ENCODE measurements around the gene SPATA17.
"Not testable (repeated sequence)": the region's sequence is repeated elsewhere in the genome, so short reads cannot be mapped to it uniquely, and the experiment has no call there.

Gene SPATA17

GRCh38 chr1:217674028-217674729, 43.0 kb downstream of the SPATA17 start:
- DNase-seq (ENCODE audit: low read depth), result no peak

- DNase-seq (ENCODE audit: low read depth), result no peak
Observed at GRCh38 chr1:217681806-217682205, 50.7 kb downstream of the SPATA17 start.

GRCh38 chr1:217687511-217687910, 56.4 kb downstream of the SPATA17 start:
- no peak for DNase-seq (ENCODE audit: low read depth)

GRCh38 chr1:217696140-217696539, 65.0 kb downstream of the SPATA17 start:
- not testable (repeated sequence) for DNase-seq (ENCODE audit: low read depth)

- DNase-seq (ENCODE audit: low read depth), result no peak
Observed at GRCh38 chr1:217703326-217703725, 72.2 kb downstream of the SPATA17 start.

- DNase-seq (ENCODE audit: low read depth), result no peak
Observed at GRCh38 chr1:217712925-217713597, 81.9 kb downstream of the SPATA17 start.

DNA sequence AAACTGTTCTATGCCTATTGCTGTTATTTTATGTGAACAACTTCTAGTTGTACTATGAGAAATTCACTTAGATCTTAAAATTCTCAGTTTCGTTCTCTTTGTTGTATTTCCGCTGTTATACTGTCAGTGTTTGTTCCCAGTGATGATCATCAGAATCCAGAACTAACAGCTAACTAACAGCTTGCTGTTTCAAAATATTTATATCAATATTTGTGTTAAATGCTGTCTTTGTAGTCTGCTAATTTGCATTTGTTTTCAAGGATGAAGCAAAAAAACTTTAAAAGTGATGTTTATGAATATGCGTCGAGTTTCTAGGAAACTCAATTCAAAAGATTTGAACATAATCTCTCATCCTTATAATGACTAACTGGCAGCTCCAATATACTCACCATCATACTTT, 84.5 kb downstream of the SPATA17 start:
- DNase-seq (ENCODE audit: low read depth), result no peak

DNA sequence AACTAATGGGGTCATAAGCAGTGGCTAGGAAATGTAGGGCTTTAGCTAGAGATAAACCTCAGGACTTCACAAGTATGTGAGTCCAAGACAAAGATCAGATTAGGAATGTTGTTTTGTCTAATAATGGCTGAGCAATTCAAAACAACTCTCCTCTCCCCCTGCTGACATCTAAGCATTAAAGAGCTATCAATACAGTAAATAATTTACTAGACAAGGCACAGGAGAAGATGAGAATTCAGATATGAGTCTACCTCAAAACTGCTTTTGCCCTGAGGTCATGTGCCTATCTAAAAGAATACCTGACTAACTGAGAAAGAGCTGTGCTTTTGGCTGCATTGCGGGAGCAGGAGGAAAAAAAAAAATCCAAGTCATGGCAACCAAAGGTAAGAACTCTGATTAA, 86.8 kb downstream of the SPATA17 start:
- DNase-seq (ENCODE audit: low read depth), result no peak

GRCh38 chr1:217718873-217719272, 87.7 kb downstream of the SPATA17 start:
- no peak for DNase-seq (ENCODE audit: low read depth)

- no peak for DNase-seq (ENCODE audit: low read depth)
Observed at GRCh38 chr1:217721692-217722091, 90.5 kb downstream of the SPATA17 start.

DNA sequence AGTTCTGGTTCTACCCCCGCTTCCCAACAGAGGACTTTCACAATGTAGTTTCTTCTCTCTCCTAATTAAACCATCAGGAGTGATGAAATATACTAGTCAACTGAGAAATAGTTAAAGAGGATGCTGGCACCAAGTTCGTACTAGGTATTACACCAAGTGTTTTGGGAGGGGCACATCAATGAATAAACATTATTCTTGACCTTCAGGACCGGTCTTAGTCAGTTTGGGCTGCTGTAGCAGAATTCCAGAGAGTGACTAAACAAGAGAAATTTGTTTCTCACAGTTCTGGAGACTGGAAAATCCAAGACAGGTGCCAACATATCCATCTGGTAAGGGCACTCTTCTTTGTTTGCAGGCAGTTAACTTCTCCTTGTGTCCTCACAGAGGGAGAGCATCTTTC, 103.8 kb downstream of the SPATA17 start:
- DNase-seq (ENCODE audit: low read depth), result no peak

- DNase-seq (ENCODE audit: low read depth), result no peak
Observed at GRCh38 chr1:217747156-217747769, 116.1 kb downstream of the SPATA17 start.

GRCh38 chr1:217769768-217770167, 138.6 kb downstream of the SPATA17 start:
- DNase-seq (ENCODE audit: low read depth), result no peak

- no peak for DNase-seq (ENCODE audit: low read depth)
Observed at GRCh38 chr1:217770918-217771317, 139.8 kb downstream of the SPATA17 start.

GRCh38 chr1:217776693-217777092, 145.5 kb downstream of the SPATA17 start:
- no peak for DNase-seq (ENCODE audit: low read depth)

DNA sequence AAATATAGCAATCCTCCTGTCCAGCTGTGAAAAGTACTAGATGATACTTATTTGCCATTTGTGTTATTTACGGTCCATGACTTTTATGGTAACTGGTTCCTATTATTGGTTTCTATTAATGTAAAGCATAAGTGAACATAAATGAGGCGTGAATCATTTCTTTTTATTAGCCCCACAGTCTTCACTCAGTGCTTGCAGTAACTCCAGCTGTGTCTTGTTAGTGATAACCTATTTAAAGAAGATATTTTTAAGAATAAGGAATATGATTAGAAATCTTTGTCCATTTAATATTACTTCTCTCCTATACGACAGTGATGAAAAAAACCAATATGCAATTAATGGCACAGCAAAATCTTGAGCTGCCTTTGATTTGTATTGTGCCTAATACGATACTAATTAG, 149.9 kb downstream of the SPATA17 start:
- DNase-seq (ENCODE audit: low read depth), result no peak

DNA sequence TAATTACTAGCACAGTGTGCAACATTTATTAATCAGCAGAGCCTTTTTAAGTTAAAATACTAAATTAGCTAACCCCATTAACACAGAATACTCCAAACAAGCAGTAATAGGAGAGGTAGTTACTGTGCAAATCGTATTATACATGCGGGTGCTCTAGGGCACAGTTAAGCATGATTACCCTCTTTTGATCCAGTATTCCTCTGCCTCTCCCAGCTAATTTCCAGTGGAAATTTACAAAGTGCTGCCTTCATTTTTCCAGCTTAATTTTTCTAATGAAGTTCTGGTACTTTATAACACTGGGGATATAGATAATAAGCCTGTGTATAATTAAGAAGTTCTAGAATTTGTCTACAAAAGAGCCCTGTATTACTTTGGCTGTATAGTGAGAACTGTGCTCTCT, 159.9 kb downstream of the SPATA17 start:
- no peak for DNase-seq (ENCODE audit: low read depth)

DNA sequence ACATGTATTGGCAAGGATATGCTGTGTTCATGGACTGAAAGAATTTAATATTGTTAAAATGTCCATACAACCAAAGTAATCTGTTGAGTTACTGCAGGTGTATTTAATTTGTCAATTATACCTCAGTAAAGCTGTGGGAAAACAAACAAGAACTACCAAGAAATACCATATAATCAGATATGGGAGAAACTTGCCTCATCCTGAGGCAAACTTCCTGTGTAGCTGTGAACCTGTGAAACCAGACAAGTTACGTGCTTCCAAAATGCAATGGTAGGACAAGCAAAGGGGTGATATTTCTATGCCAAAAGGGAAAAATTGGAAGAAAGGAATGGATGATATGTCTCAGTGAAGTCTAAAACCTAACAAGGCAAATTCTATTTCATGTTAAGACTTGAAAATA, 174.6 kb downstream of the SPATA17 start:
- DNase-seq (ENCODE audit: low read depth), result no peak

DNA sequence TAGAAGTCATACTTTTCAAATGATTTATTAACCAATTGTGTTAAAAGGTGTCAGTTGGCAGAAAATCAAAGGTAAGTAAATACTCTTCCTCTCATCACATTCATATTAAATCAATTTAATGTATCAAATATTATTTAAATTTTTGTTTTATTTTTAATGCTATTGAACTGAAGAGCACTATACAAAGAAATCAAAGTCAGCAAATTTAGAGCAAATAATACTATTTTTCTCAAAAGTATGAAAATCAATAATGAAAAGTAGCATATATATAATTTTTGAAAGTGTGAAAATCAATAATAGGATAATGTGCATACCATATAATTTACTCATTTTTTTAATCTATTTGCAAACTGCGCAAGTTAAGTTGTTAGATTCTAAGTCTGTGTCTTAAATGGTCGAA, 181.0 kb downstream of the SPATA17 start:
- no peak for DNase-seq (ENCODE audit: low read depth)

DNA sequence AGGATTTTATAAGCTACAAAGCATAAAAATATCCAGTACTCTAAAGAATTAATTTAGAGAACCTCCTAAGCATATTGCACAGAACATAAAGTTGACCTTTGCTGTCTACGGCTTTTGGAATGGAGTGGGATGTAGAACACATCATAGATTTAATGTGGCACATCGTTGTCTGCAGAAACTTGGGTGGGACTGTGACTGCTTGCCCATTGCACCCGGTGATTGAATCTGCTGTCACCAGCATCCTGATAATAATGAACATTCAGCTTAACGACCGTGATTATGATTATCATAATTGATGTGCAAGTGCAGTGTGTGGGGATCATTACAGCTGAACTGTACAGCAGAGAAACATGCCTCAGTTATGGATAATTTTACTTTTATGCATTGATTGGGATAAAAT, 181.9 kb downstream of the SPATA17 start:
- DNase-seq (ENCODE audit: low read depth), result no peak

DNA sequence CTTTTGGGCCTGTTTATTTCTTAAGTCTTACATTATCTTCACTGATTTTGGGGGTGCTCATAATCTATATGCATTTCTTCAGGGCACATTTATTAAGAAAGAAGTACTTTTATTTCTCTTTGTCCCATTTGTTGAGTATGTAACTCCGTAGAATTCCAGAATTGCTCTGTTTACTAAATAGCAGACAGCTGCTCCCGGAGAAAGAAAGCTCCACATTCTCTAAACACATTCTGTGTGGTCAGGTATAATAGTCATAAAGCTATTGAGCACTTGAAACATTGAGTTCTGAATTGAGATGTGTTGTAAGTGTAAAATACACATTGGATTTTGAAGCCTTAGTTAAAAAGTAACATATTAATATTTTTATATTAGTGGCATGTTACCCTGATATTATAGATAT, 206.5 kb downstream of the SPATA17 start:
- DNase-seq (ENCODE audit: low read depth), result no peak

DNA sequence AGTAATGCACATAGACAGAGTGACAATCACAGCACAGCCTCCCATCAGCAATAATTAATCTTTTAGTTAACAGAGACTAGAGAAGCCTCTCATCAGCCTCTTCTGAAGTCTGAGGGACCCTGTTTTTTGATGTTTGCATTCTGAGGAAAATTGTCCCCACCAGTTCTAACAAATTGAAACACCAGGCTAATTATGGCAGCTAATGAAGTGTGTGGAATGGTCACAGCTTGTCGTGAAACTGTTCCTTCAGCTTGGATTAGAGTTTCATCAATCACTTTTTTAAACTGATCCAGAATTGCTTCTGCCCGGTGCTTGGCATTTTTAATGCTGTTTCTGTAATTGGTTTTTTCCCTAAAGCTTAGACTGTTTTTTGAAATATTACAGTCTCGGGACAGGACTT, 208.0 kb downstream of the SPATA17 start:
- no peak for DNase-seq (ENCODE audit: low read depth)

GRCh38 chr1:217846733-217847132, 215.6 kb downstream of the SPATA17 start:
- no peak for DNase-seq (ENCODE audit: low read depth)

DNA sequence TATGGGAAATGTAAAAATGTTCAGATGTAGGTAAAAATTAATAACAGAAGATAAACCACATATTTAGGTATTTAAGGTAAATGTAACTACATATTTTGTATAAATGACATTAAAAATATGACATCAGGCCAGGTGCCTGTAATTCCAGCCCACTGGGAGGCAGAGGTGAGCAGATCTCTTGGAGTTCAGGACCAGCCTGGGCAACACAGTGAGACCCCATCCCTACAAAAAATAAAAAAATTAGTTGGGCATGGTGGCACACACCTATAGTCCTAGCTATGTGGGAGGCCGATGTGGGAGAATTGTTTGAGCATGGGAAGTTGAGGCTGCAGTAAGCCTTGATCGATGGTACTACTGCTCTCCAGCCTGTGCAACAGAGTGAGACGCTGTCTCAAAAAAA, 216.5 kb downstream of the SPATA17 start:
- DNase-seq (ENCODE audit: low read depth), result no peak

Measured in stimulated activated CD4-positive, alpha-beta T cell treated with anti-CD3 and anti-CD28 coated beads, Interleukin-2, amount 100 ng/mL, for 4 hours (primary cell).